SKM-1 treated with dmso at 0.1 percent for 144 hours (cell line): ENCODE measurements around the gene COL9A1.

Experiments
- DNase-seq: peaks from one replicate; lab custom pipeline; 2025; ENCODE audit not compliant: unreplicated experiment; lab: John Stamatoyannopoulos, UW

COL9A1 gene

GRCh38 chr6:70176842-70177550 is 125.9 kb downstream of the COL9A1 start:
- DNase-seq = no peak

- no peak for DNase-seq
Observed at GRCh38 chr6:70175770-70176169, 127.1 kb downstream of the COL9A1 start.

GRCh38 chr6:70172252-70172651 is 130.6 kb downstream of the COL9A1 start:
- DNase-seq = no peak

GRCh38 chr6:70171236-70171635 is 131.6 kb downstream of the COL9A1 start:
- DNase-seq = no peak

- no peak for DNase-seq
Observed at GRCh38 chr6:70168681-70169377, 134.1 kb downstream of the COL9A1 start.
